Dermis blood vessel endothelial cell (primary cell): Measurements from ENCODE around the gene RGS21. TPM values are rescaled to one million over a fixed set of nuclear protein-coding genes. Genes with fewer than 3 reads are reported as not detected.
A peak's percentile ranks its signal among the peaks of the same experiment; 100 is the strongest.
"Not testable (repeated sequence)": the region's sequence is repeated elsewhere in the genome, so short reads cannot be mapped to it uniquely, and the experiment has no call there.

Experiments used
- DNase-seq: peaks from one replicate; pipeline ENCODE4 v3.0.0; 2010
- total RNA-seq: library from RNA; depleted of rRNA; stranded (reverse); fragments of >200 nt; gene quantifications from 2 replicates; pipeline ENCODE4 v1.2.3, GENCODE V29; 2014

RGS21 gene, protein sequence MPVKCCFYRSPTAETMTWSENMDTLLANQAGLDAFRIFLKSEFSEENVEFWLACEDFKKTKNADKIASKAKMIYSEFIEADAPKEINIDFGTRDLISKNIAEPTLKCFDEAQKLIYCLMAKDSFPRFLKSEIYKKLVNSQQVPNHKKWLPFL
- not detected in 2 replicates for total RNA-seq

- no peak for DNase-seq
These were observed at the start of gene RGS21 for GRCh38 chr1:192316942-192317450. RGS21 (plus strand) TSS chr1:192316992; CDS start chr1:192343037, 26,045 bp downstream.

DNA sequence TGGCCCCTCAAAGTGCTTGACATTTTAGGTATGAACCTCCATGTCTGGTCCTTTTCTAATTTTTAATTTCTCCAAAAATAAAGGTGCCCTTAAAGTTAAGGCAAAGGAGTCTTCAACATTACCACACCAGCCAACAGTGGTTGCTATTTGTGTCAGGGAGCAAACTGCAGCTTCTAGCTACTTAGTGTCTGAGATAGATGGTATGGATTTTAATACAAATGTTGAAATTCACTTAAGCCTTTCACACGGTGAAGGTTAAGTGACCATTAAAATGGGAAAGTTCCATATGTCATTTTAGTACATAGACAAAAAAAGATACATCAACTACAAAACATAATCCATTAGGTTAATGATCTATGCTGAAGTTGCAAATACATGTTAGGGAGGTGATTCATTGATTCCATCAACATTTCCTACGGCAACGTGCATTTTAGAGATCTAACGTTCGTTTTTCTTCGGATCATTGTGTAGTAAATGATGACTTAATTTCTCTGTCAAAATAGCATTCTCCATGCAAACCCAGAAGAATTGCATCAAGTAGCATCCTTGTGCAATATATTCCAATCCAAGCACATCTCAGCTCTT, 48.2 kb upstream of the RGS21 start:
- no peak for DNase-seq

DNA sequence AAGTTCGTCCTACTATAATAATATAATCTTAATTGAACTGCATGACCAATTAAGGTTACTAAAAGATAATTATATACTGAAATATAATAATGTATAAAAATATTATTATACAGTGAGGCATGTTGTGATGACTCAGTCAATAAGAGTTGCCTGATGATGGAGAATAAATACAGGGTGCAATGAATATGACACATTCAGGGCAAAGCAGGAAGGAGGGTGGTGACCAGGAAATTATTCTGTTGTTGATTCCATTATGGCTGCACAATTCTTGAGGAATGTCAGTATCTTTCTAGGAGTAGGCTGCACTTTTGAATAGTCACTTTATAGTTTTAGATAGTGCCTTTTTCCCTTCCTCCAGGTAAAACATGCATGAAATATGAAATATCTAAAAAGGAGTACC, 46.4 kb upstream of the RGS21 start:
- peak; percentile 68 for DNase-seq

DNA sequence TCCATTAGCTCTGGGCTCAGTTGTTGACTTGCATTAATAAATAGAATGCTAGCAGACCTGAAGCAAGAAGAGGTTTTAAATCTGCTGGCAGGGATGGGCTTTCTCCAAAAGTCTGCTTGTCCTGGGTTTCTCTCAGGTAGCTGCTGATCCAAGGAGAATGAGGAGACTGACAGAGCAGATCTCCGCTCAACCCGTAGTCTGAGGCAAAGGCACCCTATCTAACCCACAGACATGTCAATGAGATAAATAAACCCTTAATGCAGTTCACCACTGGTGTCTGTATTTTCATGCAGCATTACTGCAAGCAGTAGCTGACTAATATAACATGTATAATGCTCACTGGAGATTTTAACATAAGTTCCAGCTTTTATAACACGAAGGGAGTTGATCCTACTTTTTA, 44.1 kb upstream of the RGS21 start:
- DNase-seq, result no peak

GRCh38 chr1:192274588-192274987, 42.2 kb upstream of the RGS21 start:
- no peak for DNase-seq

DNA sequence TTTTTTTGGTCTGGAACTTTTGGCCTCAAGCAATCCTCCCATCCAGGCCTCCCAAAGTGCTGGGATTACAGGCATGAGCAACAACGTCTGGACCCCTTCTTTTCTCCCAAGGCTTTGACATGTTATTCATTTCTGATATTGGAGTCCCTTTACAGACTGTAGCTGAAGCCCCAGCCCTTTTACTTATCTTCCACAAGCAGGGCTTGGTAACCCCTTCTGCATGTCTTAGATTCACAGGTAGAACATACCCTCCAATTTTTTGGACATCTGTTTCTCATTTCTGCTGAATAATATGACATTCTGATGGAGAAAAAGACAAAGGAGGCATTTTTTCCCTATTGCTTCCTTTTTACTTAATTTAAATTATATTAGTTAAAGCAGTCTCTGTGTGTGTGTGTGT, 39.2 kb upstream of the RGS21 start:
- no peak for DNase-seq

GRCh38 chr1:192284927-192285326, 31.9 kb upstream of the RGS21 start:
- no peak for DNase-seq

DNA sequence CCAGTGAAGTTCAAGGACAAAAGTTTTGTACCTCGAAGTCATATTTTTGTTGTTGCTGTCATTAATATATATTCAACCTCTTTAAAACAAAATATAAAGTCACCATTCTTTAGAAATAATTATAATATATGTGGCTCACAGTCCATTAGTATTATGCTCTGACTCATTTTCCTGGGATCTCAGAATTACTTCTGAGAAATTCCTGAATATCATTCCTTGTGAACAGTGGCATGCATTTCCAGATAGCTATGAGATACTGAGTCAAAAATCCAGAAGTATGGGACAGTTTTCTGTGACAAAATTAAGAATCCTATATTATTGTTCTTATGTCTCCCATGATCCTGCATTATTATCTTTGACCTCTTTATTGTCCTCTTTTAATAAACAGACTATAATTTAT, 13.8 kb upstream of the RGS21 start:
- peak; percentile 10 for DNase-seq

DNA sequence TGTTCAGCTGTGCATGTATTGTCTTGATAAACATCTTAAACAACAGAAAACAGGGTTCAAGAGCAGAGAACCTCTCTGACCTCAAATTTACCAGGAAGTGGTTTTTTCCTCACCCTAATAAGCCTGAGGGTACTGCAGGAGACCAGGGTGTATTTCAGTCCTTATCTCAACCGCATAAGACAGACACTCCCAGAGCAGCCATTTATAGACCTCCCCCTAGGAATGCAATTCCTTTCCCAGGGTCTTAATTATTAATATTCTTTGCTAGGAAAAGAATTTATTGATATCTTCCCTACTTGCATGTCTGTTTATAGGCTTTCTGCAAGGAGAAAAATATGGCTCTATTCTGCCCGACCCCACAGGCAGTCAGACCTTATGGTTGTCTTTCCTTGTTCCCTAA, 8.5 kb upstream of the RGS21 start:
- not testable (repeated sequence) for DNase-seq

- DNase-seq, result peak; percentile 82
These were observed 5.5 kb upstream of the RGS21 start for GRCh38 chr1:192311281-192311680.

DNA sequence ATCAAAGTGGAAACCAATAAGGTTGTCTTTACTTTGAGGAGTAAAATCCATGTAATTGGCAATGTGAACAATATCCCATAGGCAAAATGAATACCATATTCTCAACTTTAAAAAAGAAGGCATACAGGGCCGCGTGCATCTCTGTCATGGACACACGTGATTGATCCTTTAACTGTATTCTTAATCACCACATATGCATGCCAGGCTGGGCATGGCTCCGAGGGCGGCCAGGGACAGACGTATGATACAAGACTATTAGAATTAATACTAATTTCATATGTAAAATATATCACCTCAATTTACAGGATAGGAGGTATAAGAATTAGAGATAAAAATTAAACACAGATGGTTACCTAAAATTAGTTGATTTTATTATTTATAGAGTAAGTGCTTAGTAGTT, 11.2 kb downstream of the RGS21 start:
- no peak for DNase-seq

- DNase-seq, result no peak
These were observed 26.1 kb downstream of the RGS21 start for GRCh38 chr1:192342842-192343241.

GRCh38 chr1:192343344-192343743, 26.6 kb downstream of the RGS21 start:
- peak; percentile 12 for DNase-seq

- no peak for DNase-seq
These were observed 32.5 kb downstream of the RGS21 start for GRCh38 chr1:192349314-192349713.

- no peak for DNase-seq
These were observed 33.6 kb downstream of the RGS21 start for GRCh38 chr1:192350356-192350755.

GRCh38 chr1:192351550-192351949, 34.8 kb downstream of the RGS21 start:
- DNase-seq, result no peak

DNA sequence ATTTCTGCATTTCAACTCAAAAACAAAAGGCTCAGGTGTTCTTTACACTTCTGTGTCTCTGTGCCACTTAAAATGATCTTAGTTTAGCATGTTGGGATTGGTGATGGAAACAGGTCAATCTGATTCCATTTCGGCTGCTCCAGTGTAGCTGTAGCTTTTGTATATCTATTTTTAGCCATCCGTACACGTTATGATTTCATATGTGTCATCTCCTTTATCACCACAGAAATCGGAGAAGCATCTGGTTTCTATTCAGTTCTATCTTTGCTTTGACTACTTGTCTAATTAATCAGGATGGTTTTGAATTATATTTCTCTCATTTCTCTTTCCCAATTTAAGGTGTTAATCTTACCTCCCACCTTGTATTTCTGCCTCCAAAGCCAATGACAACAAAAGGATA, 41.1 kb downstream of the RGS21 start:
- no peak for DNase-seq

- no peak for DNase-seq
These were observed 41.6 kb downstream of the RGS21 start for GRCh38 chr1:192358402-192358801.

- no peak for DNase-seq
These were observed 42.0 kb downstream of the RGS21 start for GRCh38 chr1:192358822-192359221.

- DNase-seq, result no peak
These were observed 46.4 kb downstream of the RGS21 start for GRCh38 chr1:192363177-192363576.

DNA sequence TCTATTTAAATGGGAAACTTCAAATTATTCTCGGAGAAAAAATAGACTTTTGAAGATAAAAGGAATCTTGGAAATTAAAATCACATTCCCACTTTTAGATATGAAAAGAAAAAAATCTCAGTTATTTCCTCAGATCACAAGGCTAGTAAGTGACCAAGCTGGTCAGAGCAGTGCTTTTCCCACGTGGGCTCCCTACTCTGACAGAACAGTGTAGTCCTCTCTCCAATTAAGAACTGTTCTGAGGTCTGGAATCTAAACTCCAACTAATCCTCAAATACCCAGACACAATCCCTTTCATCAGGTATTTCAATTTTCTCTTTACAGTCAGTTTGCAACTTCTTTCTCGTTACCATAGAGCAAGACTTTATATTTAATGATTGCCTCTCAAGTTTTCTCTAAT, 50.6 kb downstream of the RGS21 start:
- DNase-seq, result no peak

DNA sequence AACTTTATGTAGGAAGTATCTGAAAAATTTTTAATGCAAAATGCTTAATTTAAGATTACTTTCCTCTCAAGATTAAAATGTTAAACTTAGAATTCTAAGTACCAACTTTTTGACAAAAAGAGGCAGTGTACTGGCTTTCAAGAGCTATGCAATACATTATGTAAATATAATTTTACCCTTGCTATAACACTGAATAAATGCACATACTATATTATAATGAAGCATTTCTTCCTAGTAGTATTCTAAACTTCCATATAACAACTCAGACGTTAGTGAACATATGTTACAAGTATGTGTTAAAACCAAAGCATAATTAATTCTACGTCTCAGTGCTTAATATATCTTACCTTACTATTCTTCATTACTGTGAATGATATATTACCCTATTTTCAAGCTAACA, 58.5 kb downstream of the RGS21 start:
- no peak for DNase-seq

DNA sequence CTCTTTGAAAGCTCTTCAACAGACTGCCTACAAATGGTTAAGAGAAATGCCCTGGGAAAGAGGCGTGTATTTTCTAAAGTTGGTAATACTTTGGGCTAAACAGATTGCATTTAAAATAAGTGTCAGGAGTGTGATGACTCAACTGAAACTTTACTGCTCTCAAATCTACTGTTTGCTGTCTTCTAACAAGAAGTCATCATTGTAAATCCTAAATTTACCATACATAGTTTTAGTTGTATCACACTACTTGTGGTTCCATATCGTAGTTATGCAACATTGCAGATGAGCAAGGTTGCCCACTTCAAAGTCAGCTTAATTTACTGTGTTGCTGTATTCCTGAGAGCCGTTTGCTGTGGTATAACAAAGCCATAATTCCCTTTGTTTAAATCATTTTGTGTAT, 59.6 kb downstream of the RGS21 start:
- DNase-seq, result no peak

- no peak for DNase-seq
These were observed 61.5 kb downstream of the RGS21 start for GRCh38 chr1:192378276-192378675.

DNA sequence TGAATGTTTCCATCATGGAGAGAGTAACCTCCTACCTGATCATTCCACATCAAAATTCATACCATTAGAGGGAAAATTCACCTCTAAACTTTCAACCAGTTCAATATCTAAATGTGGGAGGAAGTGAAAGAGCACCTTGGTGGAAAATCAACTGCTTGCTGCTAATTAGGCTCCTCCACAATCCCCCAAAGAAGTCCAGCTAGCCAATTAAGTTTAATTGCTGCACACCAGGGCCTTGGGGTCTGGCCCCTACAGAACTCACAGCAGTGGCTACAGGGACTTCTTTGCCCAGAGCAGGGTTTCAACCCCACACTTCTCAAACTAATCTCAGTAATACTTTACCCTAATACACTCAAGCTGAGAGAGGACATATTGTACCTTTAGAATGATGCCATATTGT, 62.1 kb downstream of the RGS21 start:
- DNase-seq, result no peak
